Keratinocyte (primary cell): ENCODE data around the gene ALOX5AP. TPM values are rescaled to one million over a fixed set of nuclear protein-coding genes. Genes with fewer than 3 reads are reported as not detected.
A peak's percentile ranks its signal among the peaks of the same experiment; 100 is the strongest.

Experiments
- DNase-seq: peaks from one replicate; pipeline ENCODE4 v3.0.0-alpha.2; 2011; ENCODE audit warnings: low read depth, missing footprints, low spot score
- FAIRE-seq: peaks from 2 replicates; lab custom pipeline; 2011; peaks lifted over from hg19 to GRCh38; lab: Jason Lieb, UNC
- H2AFZ ChIP-seq: 2 replicates; pipeline ENCODE4 v1.6.0; 2012; ENCODE audit warnings: low read length, control low read depth, inconsistent platforms; ENCODE audit not compliant: control insufficient read depth
- H3K27ac ChIP-seq: 2 replicates; pipeline ENCODE4 v1.5.1; 2011; ENCODE audit warnings: low read length; ENCODE audit not compliant: control insufficient read depth, insufficient read depth
- H3K27me3 ChIP-seq: 3 replicates; pipeline ENCODE4 v1.6.0; 2011; ENCODE audit warnings: low read length; ENCODE audit not compliant: control insufficient read depth, insufficient read depth; ENCODE audit errors: extremely low read depth
- H3K36me3 ChIP-seq, 2 experiments: 2 replicates in 1 of 2; 3 replicates in 1 of 2; pipeline ENCODE4 v1.5.1; 2011; ENCODE audit warnings: low read length in 2 of 2, mild to moderate bottlenecking in 1 of 2; ENCODE audit not compliant: control insufficient read depth in 2 of 2, insufficient read depth in 2 of 2; ENCODE audit errors: extremely low read depth in 1 of 2
- H3K4me1 ChIP-seq: 3 replicates; pipeline ENCODE4 v1.5.1; 2011; ENCODE audit warnings: low read length; ENCODE audit not compliant: control insufficient read depth, insufficient read depth; ENCODE audit errors: extremely low read depth
- H3K4me2 ChIP-seq: 3 replicates; pipeline ENCODE4 v1.6.0; 2011; ENCODE audit warnings: low read depth, low read length; ENCODE audit not compliant: control insufficient read depth, insufficient read depth; ENCODE audit errors: extremely low read depth
- H3K4me3 ChIP-seq, 3 experiments: fragments of 200-600 bp in 1 of 3; sonication (generic) in 1 of 3; 2 replicates in 2 of 3; 3 replicates in 1 of 3; pipeline ENCODE4 v1.5.1; 2011 to 2016; ENCODE audit warnings: low read length in 3 of 3, mild to moderate bottlenecking in 3 of 3, control low read depth in 2 of 3, inconsistent platforms in 1 of 3, low read depth in 1 of 3, mixed read lengths in 1 of 3, mixed run types in 1 of 3, moderate library complexity in 1 of 3; ENCODE audit not compliant: control insufficient read depth in 2 of 3, insufficient read depth in 2 of 3; ENCODE audit errors: extremely low read depth in 1 of 3
- H3K79me2 ChIP-seq: 2 replicates; pipeline ENCODE4 v1.6.0; 2012; ENCODE audit warnings: low read length; ENCODE audit not compliant: control insufficient read depth, insufficient read depth
- H3K9ac ChIP-seq: 3 replicates; pipeline ENCODE4 v1.6.0; 2011; ENCODE audit warnings: low read length; ENCODE audit not compliant: control insufficient read depth, insufficient read depth; ENCODE audit errors: extremely low read depth
- H3K9me1 ChIP-seq: 3 replicates; pipeline ENCODE4 v1.6.0; 2011; ENCODE audit warnings: low read length; ENCODE audit not compliant: control insufficient read depth, insufficient read depth; ENCODE audit errors: extremely low read depth
- H3K9me3 ChIP-seq: 2 replicates; pipeline ENCODE4 v1.5.1; 2012; ENCODE audit warnings: low read depth, low read length; ENCODE audit not compliant: control insufficient read depth
- H4K20me1 ChIP-seq: 3 replicates; pipeline ENCODE4 v1.6.0; 2011; ENCODE audit warnings: low read length; ENCODE audit not compliant: control insufficient read depth, insufficient read depth; ENCODE audit errors: extremely low read depth
- CTCF ChIP-seq, 3 experiments: IDR thresholded peaks in 1 of 3; conservative IDR thresholded peaks in 1 of 3; optimal IDR thresholded peaks in 1 of 3; 2 replicates in 2 of 3; 3 replicates in 1 of 3; pipeline versions ENCODE3 to v1.5.1; 2011; ENCODE audit warnings: low read length in 3 of 3, mild to moderate bottlenecking in 3 of 3, moderate library complexity in 2 of 3, control low read depth in 1 of 3, inconsistent platforms in 1 of 3; ENCODE audit not compliant: insufficient read depth in 2 of 3; ENCODE audit errors: extremely low read depth in 1 of 3
- EZH2 ChIP-seq: IDR thresholded peaks from one replicate; pipeline ENCODE4 v1.6.1; 2012; ENCODE audit warnings: inconsistent platforms, mild to moderate bottlenecking, low read length, moderate library complexity
- dilution Hi-C: fragments of 300-500 bp; cut with MboI; formaldehyde crosslinking; loops from one replicate; pipeline ENCODE4 v1.7.0; 2020; ENCODE audit warnings: low sequenced_read_pairs; ENCODE audit not compliant: extremely low pct_ligation_motif_present
- polyA plus RNA-seq, 5 experiments: library from polyadenylated mRNA; depleted of rRNA in 3 of 5; stranded (reverse) in 3 of 5; stranded (forward) in 1 of 5; unstranded in 1 of 5; fragments of >200 nt; gene quantifications; 1 replicate in 1 of 5; 2 replicates in 3 of 5; 3 replicates in 1 of 5; pipeline versions ENCODE4 v1.2.1 to v1.2.3, GENCODE V29; 2011 to 2012; ENCODE audit warnings: missing spikeins in 2 of 5, low read depth in 1 of 5, low replicate concordance in 1 of 5

The ALOX5AP gene
- polyA plus RNA-seq, 1 donor (not counting 4 experiments of a cell fraction or from before 2014, with no cell fraction given) = 0.31 TPM

DNA sequence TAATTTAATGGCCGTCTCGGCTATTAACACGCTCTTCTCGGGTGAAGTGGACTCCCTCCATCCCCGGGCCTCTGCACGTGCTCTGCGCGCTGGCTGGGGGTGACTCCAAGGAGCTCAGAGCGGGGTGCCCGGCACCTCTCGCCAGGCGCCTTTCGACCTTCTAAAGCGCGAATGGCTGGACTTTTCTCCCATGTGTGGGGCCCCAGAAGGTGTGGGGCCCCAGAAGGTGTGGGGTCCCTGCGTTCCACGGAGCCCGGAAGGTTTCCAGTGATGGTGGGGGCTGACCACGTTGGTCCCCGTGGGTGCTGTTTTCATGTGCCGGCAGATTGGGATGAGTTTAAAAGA, 3.3 kb upstream of the ALOX5AP start:
- no peak overlapping the region for H3K4me3 ChIP-seq
- H3K36me3 ChIP-seq = no peaks in the 10 kb centered on the region
- no peak for DNase-seq
- H3K9me1 ChIP-seq = no peaks in the 10 kb centered on the region
- H3K9me3 ChIP-seq = no peaks in the 10 kb centered on the region
- H3K4me2 ChIP-seq = no peak overlapping the region
- H3K9ac ChIP-seq = no peak overlapping the region
- H4K20me1 ChIP-seq = no peaks in the 10 kb centered on the region
- H3K4me1 ChIP-seq = peaks cover 19% of the 10 kb centered on the region
- no peak overlapping the region for H2AFZ ChIP-seq
- no peaks in the 10 kb centered on the region for H3K79me2 ChIP-seq
- dilution Hi-C loops = no loop called here
- no peaks in the 10 kb centered on the region for H3K27me3 ChIP-seq
- no peak for TF ChIP-seq EZH2
- TF ChIP-seq CTCF (optimal IDR thresholded peaks at IDR 0.05 in 1 of 3, IDR thresholded peaks at IDR 0.05 in 1 of 3, conservative IDR thresholded peaks at IDR 0.05 in 1 of 3; ENCODE audit: extremely low read depth in 1 of 3, insufficient read depth in 2 of 3, low read length in 3 of 3) = no peak
- no peak for FAIRE-seq
- no peak overlapping the region for H3K27ac ChIP-seq

DNA sequence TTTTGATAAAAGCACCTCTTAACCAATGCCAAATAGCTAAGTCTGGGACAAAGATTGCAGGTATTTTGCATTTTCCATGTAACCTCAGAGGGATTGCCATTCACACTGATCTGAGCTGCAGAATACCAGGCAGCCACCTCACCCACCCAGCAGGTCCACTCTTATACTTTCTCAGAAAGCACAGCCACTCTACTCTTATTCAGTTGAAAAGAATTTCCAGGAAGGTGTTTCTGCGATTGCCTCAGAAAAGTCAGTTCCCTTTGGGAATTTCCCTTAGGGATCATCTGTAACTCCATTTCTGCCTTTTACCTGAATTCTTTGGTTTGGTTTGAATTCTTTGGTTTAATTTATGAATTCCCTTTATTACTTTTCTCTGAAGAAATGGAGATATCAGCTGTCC, 904 bp upstream of the ALOX5AP start:
- no peaks in the 10 kb centered on the region for H3K27me3 ChIP-seq
- H3K4me1 ChIP-seq = peaks cover 21% of the 10 kb centered on the region
- no peak overlapping the region for H2AFZ ChIP-seq
- no peak overlapping the region for H3K4me3 ChIP-seq
- H3K9me3 ChIP-seq = no peaks in the 10 kb centered on the region
- dilution Hi-C loops = no loop called here
- H3K36me3 ChIP-seq = no peaks in the 10 kb centered on the region
- no peak for TF ChIP-seq EZH2
- no peak for TF ChIP-seq CTCF (optimal IDR thresholded peaks at IDR 0.05 in 1 of 3, IDR thresholded peaks at IDR 0.05 in 1 of 3, conservative IDR thresholded peaks at IDR 0.05 in 1 of 3; ENCODE audit: extremely low read depth in 1 of 3, insufficient read depth in 2 of 3, low read length in 3 of 3)
- FAIRE-seq (peak; percentile 81), DNase-seq (no peak)
- H3K27ac ChIP-seq = peak overlapping the region; percentile 74
- no peaks in the 10 kb centered on the region for H4K20me1 ChIP-seq
- H3K9me1 ChIP-seq = no peaks in the 10 kb centered on the region
- H3K79me2 ChIP-seq = no peaks in the 10 kb centered on the region
- H3K4me2 ChIP-seq = peak overlapping the region; percentile 1
- H3K9ac ChIP-seq = peak overlapping the region; percentile 49
